ENCODE results near the gene ASB5.
A peak's percentile ranks its signal among the peaks of the same experiment; 100 is the strongest.

The ASB5 gene

GRCh38 chr4:176276710-176277109 lies 7.7 kb upstream of the ASB5 start:
- no peak overlapping the region for H3K4me3 Mint-ChIP-seq
- H3K9me3 Mint-ChIP-seq = no peaks in the 10 kb centered on the region
- H3K36me3 Mint-ChIP-seq (ENCODE audit: low read depth) = no peaks in the 10 kb centered on the region
- no peaks in the 10 kb centered on the region for H3K27me3 Mint-ChIP-seq (ENCODE audit: low read depth, poor library complexity)
- no peak for TF ChIP-seq CTCF (IDR thresholded peaks at IDR 0.05)
- H3K4me1 Mint-ChIP-seq = peaks cover 5% of the 10 kb centered on the region
- no peak overlapping the region for H3K27ac Mint-ChIP-seq
- DNase-seq = no peak

DNA sequence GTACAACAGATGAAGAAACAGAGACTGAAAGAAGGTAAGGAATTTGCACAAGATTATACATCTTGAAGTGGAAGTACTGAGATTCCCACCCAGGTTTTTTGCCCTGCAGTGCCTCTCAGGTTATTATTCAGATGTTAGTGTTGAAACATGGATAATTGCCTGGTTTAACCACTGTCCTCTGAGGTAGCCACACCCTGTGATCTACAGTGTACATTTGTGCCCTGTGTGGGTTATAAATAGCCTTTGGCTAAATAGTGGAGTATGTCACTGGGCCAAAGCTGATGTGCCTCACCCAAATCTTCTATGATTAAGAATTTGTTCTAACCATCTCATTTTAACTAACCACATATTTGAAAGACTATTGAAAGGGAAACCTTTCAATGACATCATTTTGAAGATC lies 5.4 kb upstream of the ASB5 start:
- Mint-ChIP-seq H3K27ac (no peak overlapping the region), H3K4me3 (no peak overlapping the region), H3K27me3 (ENCODE audit: low read depth, poor library complexity) (no peaks in the 10 kb centered on the region), H3K9me3 (no peaks in the 10 kb centered on the region), H3K4me1 (peaks cover 12% of the 10 kb centered on the region), H3K36me3 (ENCODE audit: low read depth) (no peaks in the 10 kb centered on the region)
- no peak for TF ChIP-seq CTCF (IDR thresholded peaks at IDR 0.05)
- no peak for DNase-seq

DNA sequence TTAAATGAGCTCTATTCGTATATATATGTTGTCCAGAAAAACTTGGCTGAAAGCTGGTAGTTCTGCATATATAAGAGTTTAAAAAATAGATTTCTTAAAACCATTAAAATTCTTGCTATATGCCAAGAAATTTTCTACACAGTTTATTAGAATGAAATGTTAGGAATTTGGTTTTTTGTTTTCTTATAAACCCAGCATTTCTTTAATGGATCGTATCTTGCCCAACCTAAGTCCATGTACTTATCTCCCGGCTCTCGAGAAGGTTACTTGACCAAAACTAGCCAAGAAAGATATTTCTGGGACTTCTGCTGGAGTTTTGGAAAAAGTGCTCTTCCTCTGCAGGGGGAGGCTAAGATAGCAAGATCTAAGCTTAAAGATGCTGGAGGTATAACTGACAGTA lies 4.7 kb upstream of the ASB5 start:
- no peaks in the 10 kb centered on the region for H3K36me3 Mint-ChIP-seq (ENCODE audit: low read depth)
- H3K4me3 Mint-ChIP-seq = no peak overlapping the region

DNA sequence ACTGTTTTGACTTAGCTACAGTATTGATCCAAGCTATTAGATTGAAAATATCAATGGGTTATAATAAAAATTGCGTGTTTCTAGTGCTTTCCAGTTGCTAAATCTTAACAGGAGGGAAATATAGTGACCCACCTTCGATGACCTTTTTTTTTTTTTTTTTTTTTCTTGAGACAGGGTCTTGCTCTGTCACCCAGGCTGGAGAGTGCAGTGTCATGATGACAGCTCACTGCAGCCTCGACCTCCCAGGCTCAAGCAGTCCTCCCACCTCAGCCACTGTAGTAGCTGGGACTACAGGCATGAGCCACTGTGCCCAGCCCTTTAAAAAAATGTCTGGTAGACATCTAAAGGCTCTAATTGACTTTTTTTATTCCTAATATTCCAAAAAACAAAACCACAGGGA lies 3.8 kb upstream of the ASB5 start:
- Mint-ChIP-seq H3K27ac (no peak overlapping the region), H3K9me3 (no peaks in the 10 kb centered on the region), H3K4me1 (peaks cover 12% of the 10 kb centered on the region), H3K4me3 (no peak overlapping the region), H3K27me3 (ENCODE audit: low read depth, poor library complexity) (no peaks in the 10 kb centered on the region), H3K36me3 (ENCODE audit: low read depth) (no peaks in the 10 kb centered on the region)
- no peak for DNase-seq
- TF ChIP-seq CTCF (IDR thresholded peaks at IDR 0.05) = no peak

More for the DNA sequence above, 4.7 kb upstream of the ASB5 start:
- Mint-ChIP-seq H3K4me1 (peaks cover 12% of the 10 kb centered on the region), H3K27ac (no peak overlapping the region), H3K27me3 (ENCODE audit: low read depth, poor library complexity) (no peaks in the 10 kb centered on the region), H3K9me3 (no peaks in the 10 kb centered on the region)
- DNase-seq = no peak
- no peak for TF ChIP-seq CTCF (IDR thresholded peaks at IDR 0.05)

GRCh38 chr4:176271749-176272148 lies 2.7 kb upstream of the ASB5 start:
- DNase-seq = no peak
- H3K27ac Mint-ChIP-seq = no peak overlapping the region
- peaks cover 7% of the 10 kb centered on the region for H3K4me1 Mint-ChIP-seq
- H3K9me3 Mint-ChIP-seq = no peaks in the 10 kb centered on the region
- H3K27me3 Mint-ChIP-seq (ENCODE audit: low read depth, poor library complexity) = no peaks in the 10 kb centered on the region
- H3K4me3 Mint-ChIP-seq = no peak overlapping the region
- no peaks in the 10 kb centered on the region for H3K36me3 Mint-ChIP-seq (ENCODE audit: low read depth)
- no peak for TF ChIP-seq CTCF (IDR thresholded peaks at IDR 0.05)

DNA sequence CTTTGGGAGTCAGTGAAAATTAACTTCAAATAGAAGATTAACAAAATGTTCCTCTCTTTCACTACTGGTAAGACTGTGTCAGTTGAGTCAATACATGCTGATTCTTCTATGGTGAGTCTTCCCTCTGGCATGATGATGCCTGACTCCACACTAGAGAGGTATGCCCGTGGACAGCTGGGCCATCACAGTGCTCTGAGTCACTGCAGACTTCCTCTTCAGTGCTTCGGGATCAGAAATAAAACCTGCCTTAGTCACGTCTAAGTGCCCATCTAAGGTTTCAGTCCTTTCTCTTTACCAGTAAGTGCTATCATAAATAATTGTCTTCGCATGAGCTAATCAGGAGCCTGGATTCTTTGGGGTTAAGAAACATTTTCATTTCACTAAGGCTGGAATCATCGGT lies 1.6 kb upstream of the ASB5 start:
- Mint-ChIP-seq H3K4me1 (peaks cover 7% of the 10 kb centered on the region), H3K27ac (peak overlapping the region; percentile 77), H3K27me3 (ENCODE audit: low read depth, poor library complexity) (no peaks in the 10 kb centered on the region), H3K4me3 (no peak overlapping the region), H3K36me3 (ENCODE audit: low read depth) (no peaks in the 10 kb centered on the region), H3K9me3 (no peaks in the 10 kb centered on the region)
- DNase-seq = peak; percentile 4
- TF ChIP-seq CTCF (IDR thresholded peaks at IDR 0.05) = no peak

All from nephron progenitor cell (in vitro differentiated cells).